Measurements from ENCODE around the gene BRIP1. TPM values are rescaled to one million over a fixed set of nuclear protein-coding genes. Genes with fewer than 3 reads are reported as not detected.

The BRIP1 gene
- total and polyA plus RNA-seq, 2 donors (not counting 3 experiments of a cell fraction or from before 2014, with no cell fraction given) = 1.8 to 12.1 TPM

DNA sequence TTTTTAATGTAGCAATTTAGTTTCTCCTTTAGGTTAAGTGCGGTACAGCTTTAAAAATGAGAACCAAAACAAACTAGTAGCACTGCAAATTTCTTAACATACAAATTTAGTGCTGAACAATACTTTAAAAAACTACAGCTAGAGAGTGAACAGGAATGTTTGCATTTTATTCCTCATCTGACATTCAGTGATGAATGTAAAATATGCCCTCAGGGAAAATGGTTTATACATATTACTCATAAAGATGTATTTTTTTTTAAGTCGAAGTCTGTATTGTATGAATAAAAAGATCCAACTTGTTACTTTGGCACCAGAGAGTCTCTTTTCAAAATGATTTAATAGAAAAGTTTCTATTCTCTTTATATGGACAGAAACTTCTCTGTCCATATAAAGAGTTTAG is 96.8 kb downstream of the BRIP1 start:
- Histone ChIP-seq H3K36me3 (ENCODE audit: control insufficient read depth in 2 of 2, extremely low read depth in 1 of 2, insufficient read depth in 2 of 2, low read length in 2 of 2) (no peaks in the 10 kb centered on the region), H3K4me2 (ENCODE audit: insufficient read depth, low read length) (no peak overlapping the region), H3K4me1 (ENCODE audit: control insufficient read depth, extremely low read depth, insufficient read depth, low read length) (no peaks in the 10 kb centered on the region), H2AFZ (ENCODE audit: low read depth, low read length) (no peak overlapping the region), H3K9me3 (replicated peaks; ENCODE audit: control insufficient read depth, insufficient read depth, low read length) (no peaks in the 10 kb centered on the region), H3K9ac (replicated peaks; ENCODE audit: extremely low read depth, insufficient read depth, low read length) (no peak overlapping the region), H3K27ac (ENCODE audit: insufficient read depth, low read depth, low read length) (no peak overlapping the region), H3K9me1 (replicated peaks; ENCODE audit: control insufficient read depth, extremely low read depth, insufficient read depth, low read length) (no peaks in the 10 kb centered on the region), H3K27me3 (ENCODE audit: control insufficient read depth in 2 of 2, insufficient read depth in 2 of 2, low read length in 2 of 2) (no peaks in the 10 kb centered on the region), H4K20me1 (replicated peaks; ENCODE audit: control insufficient read depth, extremely low read depth, insufficient read depth, low read length) (no peaks in the 10 kb centered on the region), H3K4me3 (replicated peaks in 1 of 3; ENCODE audit: insufficient read depth in 1 of 3, low read depth in 1 of 3, low read length in 3 of 3) (no peak overlapping the region), H3K79me2 (ENCODE audit: control insufficient read depth, insufficient read depth, low read length) (no peaks in the 10 kb centered on the region)
- intact Hi-C loops (cut with micrococcal nuclease) (no loop called here), dilution Hi-C loops (cut with MboI; ENCODE audit: extremely low pct_ligation_motif_present, low sequenced_read_pairs) (no loop called here)
- POLR2A ChIA-PET = no interaction called here
- BruUV-seq (replicated peaks) = no TSS peak
- no peak for TF ChIP-seq EZH2 (IDR thresholded peaks at IDR 0.05; ENCODE audit: borderline replicate concordance, low read depth, low read length, severe bottlenecking)
- no peak for TF ChIP-seq MYC (IDR thresholded peaks at IDR 0.05; ENCODE audit: low read depth, low read length)
- TF ChIP-seq POLR2A (IDR thresholded peaks at IDR 0.05; ENCODE audit: low read depth, low read length) = no peak
- TF ChIP-seq, protein P1, sequence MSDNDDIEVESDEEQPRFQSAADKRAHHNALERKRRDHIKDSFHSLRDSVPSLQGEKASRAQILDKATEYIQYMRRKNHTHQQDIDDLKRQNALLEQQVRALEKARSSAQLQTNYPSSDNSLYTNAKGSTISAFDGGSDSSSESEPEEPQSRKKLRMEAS (IDR thresholded peaks at IDR 0.05; ENCODE audit: insufficient read depth, insufficient read length) = no peak
- no peak for TF ChIP-seq JUN (IDR thresholded peaks at IDR 0.05; ENCODE audit: borderline replicate concordance, insufficient read depth, insufficient read length, low read depth)
- FAIRE-seq = no peak
- DNase-seq (ENCODE audit: low read depth, low spot score) = no peak
- CTCF ChIA-PET = no interaction called here

DNA sequence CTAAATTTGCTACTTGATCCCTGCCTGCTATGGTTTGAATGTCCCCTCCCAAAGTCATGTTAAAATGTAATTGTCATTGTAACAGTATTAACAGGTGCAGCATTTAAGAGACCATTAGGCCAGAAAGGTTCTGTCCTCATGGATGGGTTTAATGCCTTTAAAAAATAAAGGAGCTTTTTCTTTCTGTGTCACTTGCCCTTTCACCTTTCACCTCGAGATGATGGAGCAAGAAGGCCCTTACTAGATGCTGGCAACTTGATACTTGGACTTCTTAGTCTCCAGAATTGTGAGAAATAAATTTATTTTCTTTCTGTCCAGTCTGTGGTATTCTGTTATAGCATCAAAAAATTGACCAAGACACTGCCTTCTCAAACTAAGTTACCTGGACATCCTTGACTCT is 98.5 kb downstream of the BRIP1 start:
- no TSS peak for BruUV-seq (replicated peaks)
- no peaks in the 10 kb centered on the region for H3K9me3 ChIP-seq (replicated peaks; ENCODE audit: control insufficient read depth, insufficient read depth, low read length)
- intact Hi-C loops (cut with micrococcal nuclease) = no loop called here
- H3K27ac ChIP-seq (ENCODE audit: insufficient read depth, low read depth, low read length) = no peak overlapping the region
- H3K27me3 ChIP-seq (ENCODE audit: control insufficient read depth in 2 of 2, insufficient read depth in 2 of 2, low read length in 2 of 2) = no peaks in the 10 kb centered on the region
- no peaks in the 10 kb centered on the region for H3K4me1 ChIP-seq (ENCODE audit: control insufficient read depth, extremely low read depth, insufficient read depth, low read length)
- no peak overlapping the region for H3K4me2 ChIP-seq (ENCODE audit: insufficient read depth, low read length)
- TF ChIP-seq, protein P1 (IDR thresholded peaks at IDR 0.05; ENCODE audit: insufficient read depth, insufficient read length) = no peak
- no peak for TF ChIP-seq FOS (IDR thresholded peaks at IDR 0.05; ENCODE audit: borderline replicate concordance, insufficient read depth, low read length)
- TF ChIP-seq POLR2AphosphoS5 (IDR thresholded peaks at IDR 0.05; ENCODE audit: insufficient read depth, low read depth, low read length) = no peak
- no peak for TF ChIP-seq JUN (IDR thresholded peaks at IDR 0.05; ENCODE audit: borderline replicate concordance, insufficient read depth, insufficient read length, low read depth)
- no peak for TF ChIP-seq MYC (IDR thresholded peaks at IDR 0.05; ENCODE audit: low read depth, low read length)
- no peak for TF ChIP-seq GATA2 (IDR thresholded peaks at IDR 0.05; ENCODE audit: insufficient read depth, insufficient read length, low read depth, low read length)
- TF ChIP-seq POLR2A (IDR thresholded peaks at IDR 0.05; ENCODE audit: low read depth, low read length) = no peak
- TF ChIP-seq, protein P2, sequence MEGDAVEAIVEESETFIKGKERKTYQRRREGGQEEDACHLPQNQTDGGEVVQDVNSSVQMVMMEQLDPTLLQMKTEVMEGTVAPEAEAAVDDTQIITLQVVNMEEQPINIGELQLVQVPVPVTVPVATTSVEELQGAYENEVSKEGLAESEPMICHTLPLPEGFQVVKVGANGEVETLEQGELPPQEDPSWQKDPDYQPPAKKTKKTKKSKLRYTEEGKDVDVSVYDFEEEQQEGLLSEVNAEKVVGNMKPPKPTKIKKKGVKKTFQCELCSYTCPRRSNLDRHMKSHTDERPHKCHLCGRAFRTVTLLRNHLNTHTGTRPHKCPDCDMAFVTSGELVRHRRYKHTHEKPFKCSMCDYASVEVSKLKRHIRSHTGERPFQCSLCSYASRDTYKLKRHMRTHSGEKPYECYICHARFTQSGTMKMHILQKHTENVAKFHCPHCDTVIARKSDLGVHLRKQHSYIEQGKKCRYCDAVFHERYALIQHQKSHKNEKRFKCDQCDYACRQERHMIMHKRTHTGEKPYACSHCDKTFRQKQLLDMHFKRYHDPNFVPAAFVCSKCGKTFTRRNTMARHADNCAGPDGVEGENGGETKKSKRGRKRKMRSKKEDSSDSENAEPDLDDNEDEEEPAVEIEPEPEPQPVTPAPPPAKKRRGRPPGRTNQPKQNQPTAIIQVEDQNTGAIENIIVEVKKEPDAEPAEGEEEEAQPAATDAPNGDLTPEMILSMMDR (IDR thresholded peaks at IDR 0.05; ENCODE audit: extremely low read depth in 1 of 2, insufficient read depth in 1 of 2, low read depth in 1 of 2, low read length in 2 of 2) = no peak
- no peak for DNase-seq (ENCODE audit: low read depth, low spot score)
- H3K9me1 ChIP-seq (replicated peaks; ENCODE audit: control insufficient read depth, extremely low read depth, insufficient read depth, low read length) = no peaks in the 10 kb centered on the region
- no peak overlapping the region for H2AFZ ChIP-seq (ENCODE audit: low read depth, low read length)
- no peak for FAIRE-seq
- H4K20me1 ChIP-seq (replicated peaks; ENCODE audit: control insufficient read depth, extremely low read depth, insufficient read depth, low read length) = no peaks in the 10 kb centered on the region
- CTCF ChIA-PET = interaction anchor here (1.1 kb wide), 1 partner anchor 19 kb away, joined by 3 read pairs; no protein-coding TSS in a partner anchor
- POLR2A ChIA-PET = no interaction called here
- H3K4me3 ChIP-seq (replicated peaks in 1 of 3; ENCODE audit: insufficient read depth in 1 of 3, low read depth in 1 of 3, low read length in 3 of 3) = no peak overlapping the region
- H3K79me2 ChIP-seq (ENCODE audit: control insufficient read depth, insufficient read depth, low read length) = no peaks in the 10 kb centered on the region
- dilution Hi-C loops (cut with MboI; ENCODE audit: extremely low pct_ligation_motif_present, low sequenced_read_pairs) = no loop called here
- H3K36me3 ChIP-seq (ENCODE audit: control insufficient read depth in 2 of 2, extremely low read depth in 1 of 2, insufficient read depth in 2 of 2, low read length in 2 of 2) = no peaks in the 10 kb centered on the region
- H3K9ac ChIP-seq (replicated peaks; ENCODE audit: extremely low read depth, insufficient read depth, low read length) = no peak overlapping the region
